ENCODE results near the gene FTO. TPM values are rescaled to one million over a fixed set of nuclear protein-coding genes. Genes with fewer than 3 reads are reported as not detected.

The FTO gene
- total and polyA plus RNA-seq, 7 experiments from 2014 or later, result 47.2 to 104 (median 58.3) TPM

DNA sequence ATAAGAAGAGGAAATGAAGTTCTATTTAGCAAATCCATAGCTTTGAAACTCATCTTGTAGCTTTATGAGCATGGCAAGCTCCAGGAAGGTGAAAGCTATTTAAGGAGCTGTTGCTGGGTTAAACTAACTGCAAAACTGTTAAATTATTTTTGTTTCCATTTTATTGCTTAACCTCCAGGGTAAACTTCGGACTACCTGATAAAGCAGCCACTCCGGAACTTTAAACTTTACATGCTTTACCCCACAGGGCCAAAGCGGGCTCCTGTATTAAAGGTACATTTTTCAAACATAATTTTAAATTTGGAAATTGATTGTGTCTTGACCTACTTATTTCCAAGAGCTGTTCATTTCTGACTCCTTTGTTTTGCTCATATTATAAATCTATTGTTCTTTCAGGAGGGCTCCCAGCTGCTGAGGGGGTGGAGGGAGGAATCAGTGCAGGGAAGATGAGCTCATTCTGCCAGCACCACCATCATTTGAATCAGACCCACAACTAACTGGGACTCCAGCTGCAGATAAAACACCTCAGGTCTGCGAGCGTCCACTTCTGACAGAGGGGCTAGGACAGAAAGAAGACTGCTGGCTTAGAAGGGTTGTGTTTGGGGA, 424.8 kb downstream of the FTO start:
- CTCF ChIA-PET, result no interaction called here

DNA sequence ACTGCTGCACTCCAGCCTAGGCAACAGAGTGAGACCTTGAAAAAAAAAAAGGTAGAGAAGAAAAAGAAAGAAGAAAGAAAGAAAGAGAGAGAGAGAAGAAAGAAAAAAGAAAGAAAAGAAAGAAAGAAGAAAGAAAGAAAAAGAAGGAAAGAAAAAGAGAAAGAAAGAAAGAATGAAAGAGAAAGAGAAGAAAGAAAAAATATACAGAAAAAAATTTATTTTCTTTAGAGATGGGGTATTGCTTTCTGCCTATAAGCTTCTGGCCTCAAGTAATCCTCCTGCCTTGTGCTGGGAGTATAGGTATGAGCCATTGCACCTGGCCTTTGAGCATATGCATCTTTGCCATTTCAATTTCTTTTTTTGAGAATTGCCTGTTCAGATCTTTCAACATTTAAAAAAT, 425.9 kb downstream of the FTO start:
- Mint-ChIP-seq H3K4me1 (peaks cover 0 to 6% (median 4%) of the 10 kb centered on the region in 7 donors), H3K4me3 (no peak overlapping the region), H3K27me3 (peaks cover 0 to 14% (median 7%) of the 10 kb centered on the region in 5 donors), H3K36me3 (no peaks in the 10 kb centered on the region), H3K9me3 (peaks cover 0 to 9% (median 2%) of the 10 kb centered on the region in 11 donors), H3K27ac (no peak overlapping the region)
- Histone ChIP-seq H3K9me3 (ENCODE audit: control insufficient read depth in 2 of 3, low read length in 3 of 3) (no peaks in the 10 kb centered on the region), H3K27ac (ENCODE audit: low read depth, low read length) (no peak overlapping the region), H3K27me3 (ENCODE audit: control insufficient read depth in 2 of 2, insufficient read depth in 2 of 2, low read length in 2 of 2) (no peaks in the 10 kb centered on the region), H3K36me3 (ENCODE audit: control insufficient read depth in 2 of 3, insufficient read depth in 3 of 3, low read length in 3 of 3) (no peaks in the 10 kb centered on the region), H3K4me3 (ENCODE audit: low read length) (no peak overlapping the region), H3K4me1 (ENCODE audit: control insufficient read depth in 2 of 2, insufficient read depth in 2 of 2, low read length in 2 of 2) (no peaks in the 10 kb centered on the region)
- CTCF ChIA-PET, result no interaction called here
- intact Hi-C loops (cut with micrococcal nuclease), result no loop called here
- ATAC-seq (no peak), DNase-seq (no peak)
- POLR2A ChIA-PET, result no interaction called here

More for the DNA sequence above, 424.8 kb downstream of the FTO start:
- Histone ChIP-seq H3K27ac (ENCODE audit: low read depth, low read length) (no peak overlapping the region), H3K4me1 (ENCODE audit: control insufficient read depth in 2 of 2, insufficient read depth in 2 of 2, low read length in 2 of 2) (no peaks in the 10 kb centered on the region), H3K9me3 (ENCODE audit: control insufficient read depth in 2 of 3, low read length in 3 of 3) (no peaks in the 10 kb centered on the region), H3K27me3 (ENCODE audit: control insufficient read depth in 2 of 2, insufficient read depth in 2 of 2, low read length in 2 of 2) (no peaks in the 10 kb centered on the region), H3K36me3 (ENCODE audit: control insufficient read depth in 2 of 3, insufficient read depth in 3 of 3, low read length in 3 of 3) (no peaks in the 10 kb centered on the region), H3K4me3 (ENCODE audit: low read length) (no peak overlapping the region)
- no peak for ATAC-seq
- no peak for DNase-seq
- intact Hi-C loops (cut with micrococcal nuclease), result no loop called here
- peaks cover 0 to 9% (median 2%) of the 10 kb centered on the region in 11 donors for H3K9me3 Mint-ChIP-seq
- no peak overlapping the region for H3K4me3 Mint-ChIP-seq
- H3K27me3 Mint-ChIP-seq, result peaks cover 0 to 14% (median 7%) of the 10 kb centered on the region in 5 donors
- H3K4me1 Mint-ChIP-seq, result peaks cover 0 to 6% (median 4%) of the 10 kb centered on the region in 7 donors
- H3K36me3 Mint-ChIP-seq, result no peaks in the 10 kb centered on the region
- H3K27ac Mint-ChIP-seq, result no peak overlapping the region
- POLR2A ChIA-PET, result no interaction called here

DNA sequence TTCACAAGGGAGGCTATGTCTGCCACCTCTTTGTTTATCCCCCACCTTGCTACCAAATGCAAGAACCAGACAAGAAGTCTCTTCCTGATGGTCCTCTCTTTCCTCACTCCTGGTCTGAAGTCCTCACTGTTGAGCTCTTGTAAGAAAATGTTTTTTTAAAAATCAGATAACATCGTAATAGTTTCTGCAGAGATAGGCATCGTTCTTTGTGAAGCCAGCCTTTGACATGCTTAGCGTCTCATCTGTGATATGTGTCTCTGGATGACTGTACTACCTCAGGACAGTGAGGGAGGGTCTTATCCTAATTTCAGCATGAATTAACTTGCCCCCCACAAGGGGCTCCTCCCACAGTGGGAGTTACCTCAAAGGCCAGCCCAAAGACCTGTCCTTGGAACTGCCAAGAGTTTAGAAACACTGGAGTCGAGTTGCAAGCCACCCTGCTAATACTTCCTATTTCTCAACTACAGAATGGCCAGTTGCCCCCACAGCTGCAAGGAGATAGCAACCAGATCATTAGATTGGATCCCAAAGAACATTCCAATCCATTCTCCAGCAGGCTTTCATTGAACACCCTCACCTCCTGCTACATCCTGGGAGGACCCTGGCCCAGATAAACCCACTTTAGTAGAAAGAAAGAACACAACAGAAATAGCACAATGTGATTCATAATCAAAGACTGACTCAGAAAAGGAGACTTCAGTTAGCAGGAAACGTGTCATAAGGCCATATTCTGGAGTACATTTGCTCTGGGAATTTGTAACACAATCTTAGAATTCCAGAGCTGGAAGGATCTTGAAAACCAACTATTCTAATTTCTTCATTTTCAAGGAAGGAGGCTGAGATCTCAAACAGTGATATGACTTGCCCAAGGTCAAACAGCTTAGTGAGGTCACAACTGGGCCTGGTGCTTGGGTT, 431.7 kb downstream of the FTO start:
- no peaks in the 10 kb centered on the region for H3K36me3 Mint-ChIP-seq
- Histone ChIP-seq H3K9me3 (ENCODE audit: control insufficient read depth in 2 of 3, low read length in 3 of 3) (no peaks in the 10 kb centered on the region), H3K4me1 (ENCODE audit: control insufficient read depth in 2 of 2, insufficient read depth in 2 of 2, low read length in 2 of 2) (no peaks in the 10 kb centered on the region), H3K27me3 (ENCODE audit: control insufficient read depth in 2 of 2, insufficient read depth in 2 of 2, low read length in 2 of 2) (no peaks in the 10 kb centered on the region), H3K4me3 (ENCODE audit: low read length) (no peak overlapping the region), H3K36me3 (ENCODE audit: control insufficient read depth in 2 of 3, insufficient read depth in 3 of 3, low read length in 3 of 3) (no peaks in the 10 kb centered on the region), H3K27ac (ENCODE audit: low read depth, low read length) (no peak overlapping the region)
- POLR2A ChIA-PET, result no interaction called here
- H3K4me1 Mint-ChIP-seq, result no peaks in the 10 kb centered on the region
- no peak for DNase-seq
- H3K4me3 Mint-ChIP-seq, result no peak overlapping the region
- peaks cover 0 to 7% (median 2%) of the 10 kb centered on the region in 11 donors for H3K9me3 Mint-ChIP-seq
- no peak overlapping the region for H3K27ac Mint-ChIP-seq
- intact Hi-C loops (cut with micrococcal nuclease), result no loop called here
- peaks cover 0 to 23% (median 8%) of the 10 kb centered on the region in 5 donors for H3K27me3 Mint-ChIP-seq
- ATAC-seq, result no peak
- CTCF ChIA-PET, result no interaction called here

DNA sequence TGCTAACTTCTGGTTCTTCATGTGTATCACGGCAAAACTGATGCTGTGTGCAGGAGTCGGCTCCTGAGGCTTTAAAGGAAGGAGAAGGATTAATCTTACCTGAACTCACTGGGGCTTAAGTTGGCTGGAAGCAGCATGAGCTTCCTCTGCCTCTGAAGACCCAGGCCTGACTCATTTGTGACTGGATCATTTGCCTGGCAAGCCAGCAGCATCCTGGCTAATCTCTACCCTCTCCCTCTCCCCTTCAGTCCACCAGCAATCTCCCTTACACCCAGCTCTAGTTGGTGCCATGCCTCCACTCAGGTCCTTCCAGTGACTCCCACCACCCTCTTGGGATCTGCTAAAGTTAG, 432.3 kb downstream of the FTO start:
- no peak for ATAC-seq
- POLR2A ChIA-PET, result no interaction called here

DNA sequence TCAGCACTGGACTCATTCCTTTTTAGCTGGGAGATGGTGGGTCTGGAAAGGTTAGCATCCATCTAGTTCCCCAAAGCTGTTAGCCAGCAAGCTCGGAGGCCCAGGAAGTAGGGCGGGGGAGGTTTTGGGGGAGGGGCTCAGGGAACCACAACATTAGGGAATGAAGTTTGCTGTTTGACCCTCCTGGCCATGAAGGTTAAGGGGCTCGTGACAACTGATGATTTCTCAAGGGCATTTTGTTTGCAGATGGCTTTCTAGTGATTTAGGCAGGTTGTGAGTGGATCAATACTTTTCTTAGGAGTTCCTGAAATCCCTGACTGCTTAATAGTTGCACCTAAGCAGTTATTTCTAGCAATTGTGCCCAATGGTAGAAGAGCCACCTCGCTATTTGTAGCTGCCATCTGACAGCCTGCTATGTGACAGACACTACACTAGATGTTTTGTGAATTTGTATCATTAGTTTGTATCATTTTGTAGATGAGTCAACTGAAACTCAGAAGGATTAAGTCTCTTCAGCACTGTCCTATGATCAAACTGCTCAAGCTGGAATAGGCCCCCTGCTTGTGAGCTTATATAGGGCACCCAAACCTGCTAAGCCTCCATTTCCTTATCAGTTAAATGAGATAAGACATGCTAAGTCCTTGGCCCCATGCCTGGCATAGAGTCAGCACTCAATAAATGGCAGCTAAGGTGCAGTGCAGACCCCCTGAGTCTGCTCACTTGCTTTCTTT, 436.3 kb downstream of the FTO start:
- H3K27ac Mint-ChIP-seq, result no peak overlapping the region
- H3K4me3 ChIP-seq (ENCODE audit: low read length), result no peak overlapping the region
- ChIA-PET POLR2A (no interaction called here), CTCF (no interaction called here)
- ATAC-seq (no peak), DNase-seq (no peak)
- no peaks in the 10 kb centered on the region for H3K36me3 Mint-ChIP-seq
- peaks cover 5 to 54% (median 20%) of the 10 kb centered on the region in 5 donors for H3K27me3 Mint-ChIP-seq
- H3K4me1 Mint-ChIP-seq, result peaks cover 0 to 3% (median 0%) of the 10 kb centered on the region in 7 donors
- no peaks in the 10 kb centered on the region for H3K9me3 ChIP-seq (ENCODE audit: control insufficient read depth in 2 of 3, low read length in 3 of 3)
- H3K9me3 Mint-ChIP-seq, result peaks cover 0 to 7% (median 0%) of the 10 kb centered on the region in 11 donors
- no peaks in the 10 kb centered on the region for H3K36me3 ChIP-seq (ENCODE audit: control insufficient read depth in 2 of 3, insufficient read depth in 3 of 3, low read length in 3 of 3)
- intact Hi-C loops (cut with micrococcal nuclease), result no loop called here
- H3K4me1 ChIP-seq (ENCODE audit: control insufficient read depth in 2 of 2, insufficient read depth in 2 of 2, low read length in 2 of 2), result no peaks in the 10 kb centered on the region
- H3K4me3 Mint-ChIP-seq, result no peak overlapping the region
- no peaks in the 10 kb centered on the region for H3K27me3 ChIP-seq (ENCODE audit: control insufficient read depth in 2 of 2, insufficient read depth in 2 of 2, low read length in 2 of 2)
- H3K27ac ChIP-seq (ENCODE audit: low read depth, low read length), result no peak overlapping the region

More for the DNA sequence above, 432.3 kb downstream of the FTO start:
- no peak overlapping the region for H3K27ac ChIP-seq (ENCODE audit: low read depth, low read length)
- no peaks in the 10 kb centered on the region for H3K36me3 ChIP-seq (ENCODE audit: control insufficient read depth in 2 of 3, insufficient read depth in 3 of 3, low read length in 3 of 3)
- Mint-ChIP-seq H3K9me3 (peaks cover 0 to 7% (median 2%) of the 10 kb centered on the region in 11 donors), H3K27ac (no peak overlapping the region), H3K36me3 (no peaks in the 10 kb centered on the region), H3K27me3 (peaks cover 0 to 30% (median 8%) of the 10 kb centered on the region in 5 donors), H3K4me3 (no peak overlapping the region), H3K4me1 (no peaks in the 10 kb centered on the region)
- intact Hi-C loops (cut with micrococcal nuclease), result no loop called here
- H3K9me3 ChIP-seq (ENCODE audit: control insufficient read depth in 2 of 3, low read length in 3 of 3), result no peaks in the 10 kb centered on the region
- no peak overlapping the region for H3K4me3 ChIP-seq (ENCODE audit: low read length)
- CTCF ChIA-PET, result no interaction called here
- no peak for DNase-seq
- H3K4me1 ChIP-seq (ENCODE audit: control insufficient read depth in 2 of 2, insufficient read depth in 2 of 2, low read length in 2 of 2), result no peaks in the 10 kb centered on the region
- H3K27me3 ChIP-seq (ENCODE audit: control insufficient read depth in 2 of 2, insufficient read depth in 2 of 2, low read length in 2 of 2), result no peaks in the 10 kb centered on the region

DNA sequence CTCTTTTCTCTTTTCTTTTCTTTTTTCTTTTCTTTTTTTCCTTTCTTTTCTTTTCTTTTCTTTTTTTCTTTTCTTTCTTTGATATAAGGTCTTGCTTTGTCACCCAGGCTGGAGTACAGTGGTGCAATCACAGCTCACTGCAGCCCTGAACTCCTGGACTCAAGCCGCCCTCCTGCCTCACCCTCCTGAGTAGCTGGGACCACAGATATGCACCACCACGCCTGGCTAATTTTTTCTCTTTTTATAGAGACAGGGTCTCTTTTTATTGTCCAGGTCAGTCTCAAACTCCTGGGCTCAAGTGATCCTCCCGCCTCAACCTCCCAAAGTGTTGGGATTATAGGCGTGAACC, 436.8 kb downstream of the FTO start:
- CTCF ChIA-PET, result no interaction called here
- POLR2A ChIA-PET, result no interaction called here
- no peak overlapping the region for H3K4me3 Mint-ChIP-seq
- H3K27ac Mint-ChIP-seq, result no peak overlapping the region
- peaks cover 5 to 50% (median 20%) of the 10 kb centered on the region in 5 donors for H3K27me3 Mint-ChIP-seq
- H3K27ac ChIP-seq (ENCODE audit: low read depth, low read length), result no peak overlapping the region
- intact Hi-C loops (cut with micrococcal nuclease), result no loop called here
- ATAC-seq, result no peak
- H3K4me1 Mint-ChIP-seq, result peaks cover 0 to 3% (median 0%) of the 10 kb centered on the region in 7 donors
- H3K9me3 Mint-ChIP-seq, result peaks cover 0 to 7% (median 0%) of the 10 kb centered on the region in 11 donors
- H3K36me3 Mint-ChIP-seq, result no peaks in the 10 kb centered on the region
- H3K4me3 ChIP-seq (ENCODE audit: low read length), result no peak overlapping the region
- no peaks in the 10 kb centered on the region for H3K9me3 ChIP-seq (ENCODE audit: control insufficient read depth in 2 of 3, low read length in 3 of 3)
- no peaks in the 10 kb centered on the region for H3K36me3 ChIP-seq (ENCODE audit: control insufficient read depth in 2 of 3, insufficient read depth in 3 of 3, low read length in 3 of 3)
- no peak for DNase-seq
- H3K4me1 ChIP-seq (ENCODE audit: control insufficient read depth in 2 of 2, insufficient read depth in 2 of 2, low read length in 2 of 2), result no peaks in the 10 kb centered on the region
- H3K27me3 ChIP-seq (ENCODE audit: control insufficient read depth in 2 of 2, insufficient read depth in 2 of 2, low read length in 2 of 2), result no peaks in the 10 kb centered on the region

Data from naive thymus-derived CD4-positive, alpha-beta T cell (primary cell).